GM10248 (cell line): ENCODE data around the gene STARD5.

Source experiments
- CTCF ChIA-PET: fragments of 300-600 bp; sonication (Branson Sonifier 250); formaldehyde crosslinking; extraction: SDS; loops from one replicate; lab custom pipeline; 2021; ENCODE audit warnings: antibody characterized with exemption; lab: Yijun Ruan, JAX
- POLR2A ChIA-PET: fragments of 350-650 bp; sonication (Branson Sonifier 250); formaldehyde crosslinking; extraction: SDS; loops from one replicate; lab custom pipeline; 2020; ENCODE audit warnings: antibody characterized with exemption; lab: Yijun Ruan, JAX
- DNase-seq: peaks from one replicate; pipeline ENCODE4 v3.0.0; 2012; ENCODE audit errors: extremely low spot score
- TF ChIP-seq, protein P1 (sequence below): IDR thresholded peaks from 2 replicates; pipeline ENCODE4 v1.5.1; 2012; ENCODE audit warnings: mild to moderate bottlenecking, low read depth; ENCODE audit errors: extremely low read depth, missing control alignments, control extremely low read depth

STARD5 gene

DNA sequence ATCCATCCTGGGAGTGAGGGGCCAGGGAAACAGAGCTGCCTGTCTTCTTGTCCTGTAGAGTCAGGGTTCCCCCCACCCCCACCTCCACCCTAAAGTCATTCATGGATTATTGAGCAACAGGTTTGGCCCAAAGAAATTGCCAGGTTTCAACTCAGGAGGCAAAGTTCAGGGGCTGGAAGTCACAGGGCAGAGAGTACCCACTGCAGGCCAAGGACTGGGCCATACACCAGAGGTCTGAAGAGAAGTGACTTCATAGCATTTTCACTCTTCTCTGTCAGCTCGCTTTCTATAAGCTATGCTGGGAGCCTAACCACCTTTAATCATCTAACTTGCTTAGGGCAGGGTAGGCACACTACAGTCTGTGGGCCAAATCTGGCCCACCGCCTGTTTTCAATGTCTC is 50.1 kb downstream of the STARD5 start:
- DNase-seq, result no peak
- TF ChIP-seq, protein P1, sequence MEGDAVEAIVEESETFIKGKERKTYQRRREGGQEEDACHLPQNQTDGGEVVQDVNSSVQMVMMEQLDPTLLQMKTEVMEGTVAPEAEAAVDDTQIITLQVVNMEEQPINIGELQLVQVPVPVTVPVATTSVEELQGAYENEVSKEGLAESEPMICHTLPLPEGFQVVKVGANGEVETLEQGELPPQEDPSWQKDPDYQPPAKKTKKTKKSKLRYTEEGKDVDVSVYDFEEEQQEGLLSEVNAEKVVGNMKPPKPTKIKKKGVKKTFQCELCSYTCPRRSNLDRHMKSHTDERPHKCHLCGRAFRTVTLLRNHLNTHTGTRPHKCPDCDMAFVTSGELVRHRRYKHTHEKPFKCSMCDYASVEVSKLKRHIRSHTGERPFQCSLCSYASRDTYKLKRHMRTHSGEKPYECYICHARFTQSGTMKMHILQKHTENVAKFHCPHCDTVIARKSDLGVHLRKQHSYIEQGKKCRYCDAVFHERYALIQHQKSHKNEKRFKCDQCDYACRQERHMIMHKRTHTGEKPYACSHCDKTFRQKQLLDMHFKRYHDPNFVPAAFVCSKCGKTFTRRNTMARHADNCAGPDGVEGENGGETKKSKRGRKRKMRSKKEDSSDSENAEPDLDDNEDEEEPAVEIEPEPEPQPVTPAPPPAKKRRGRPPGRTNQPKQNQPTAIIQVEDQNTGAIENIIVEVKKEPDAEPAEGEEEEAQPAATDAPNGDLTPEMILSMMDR, result no peak
- POLR2A ChIA-PET, result no interaction called here
- CTCF ChIA-PET, result interaction anchor here (0.6 to 5.6 kb wide), 25 partner anchors 8 to 1662 kb away, joined by 3 to 82 read pairs (median 8); partner anchors contain the start of gene STARD5

DNA sequence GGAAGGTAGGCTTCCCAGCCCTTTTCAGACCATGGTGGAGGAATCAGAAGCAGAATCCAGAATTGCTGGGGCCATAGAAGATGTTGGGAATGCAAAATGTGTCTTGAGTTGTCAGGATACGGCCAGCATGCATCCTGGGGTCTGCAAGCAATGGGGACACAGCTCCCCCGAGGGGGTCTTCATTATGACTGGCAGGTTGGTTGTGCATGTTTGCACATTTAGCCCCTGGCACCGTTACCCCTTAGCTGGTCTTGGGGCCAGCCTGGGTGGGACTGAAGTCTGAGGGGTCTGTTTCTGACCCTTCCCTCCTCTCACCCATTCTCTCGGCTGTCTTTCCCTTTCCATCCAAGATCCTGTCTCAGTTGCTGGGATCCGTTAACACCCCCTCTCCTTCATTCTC is 50.7 kb downstream of the STARD5 start:
- TF ChIP-seq, protein P1, result no peak
- ChIA-PET CTCF (interaction anchor here (1.4 to 5.6 kb wide), 11 partner anchors 10 to 164 kb away, joined by 3 to 82 read pairs (median 16); no protein-coding TSS in a partner anchor), POLR2A (no interaction called here)
- no peak for DNase-seq

DNA sequence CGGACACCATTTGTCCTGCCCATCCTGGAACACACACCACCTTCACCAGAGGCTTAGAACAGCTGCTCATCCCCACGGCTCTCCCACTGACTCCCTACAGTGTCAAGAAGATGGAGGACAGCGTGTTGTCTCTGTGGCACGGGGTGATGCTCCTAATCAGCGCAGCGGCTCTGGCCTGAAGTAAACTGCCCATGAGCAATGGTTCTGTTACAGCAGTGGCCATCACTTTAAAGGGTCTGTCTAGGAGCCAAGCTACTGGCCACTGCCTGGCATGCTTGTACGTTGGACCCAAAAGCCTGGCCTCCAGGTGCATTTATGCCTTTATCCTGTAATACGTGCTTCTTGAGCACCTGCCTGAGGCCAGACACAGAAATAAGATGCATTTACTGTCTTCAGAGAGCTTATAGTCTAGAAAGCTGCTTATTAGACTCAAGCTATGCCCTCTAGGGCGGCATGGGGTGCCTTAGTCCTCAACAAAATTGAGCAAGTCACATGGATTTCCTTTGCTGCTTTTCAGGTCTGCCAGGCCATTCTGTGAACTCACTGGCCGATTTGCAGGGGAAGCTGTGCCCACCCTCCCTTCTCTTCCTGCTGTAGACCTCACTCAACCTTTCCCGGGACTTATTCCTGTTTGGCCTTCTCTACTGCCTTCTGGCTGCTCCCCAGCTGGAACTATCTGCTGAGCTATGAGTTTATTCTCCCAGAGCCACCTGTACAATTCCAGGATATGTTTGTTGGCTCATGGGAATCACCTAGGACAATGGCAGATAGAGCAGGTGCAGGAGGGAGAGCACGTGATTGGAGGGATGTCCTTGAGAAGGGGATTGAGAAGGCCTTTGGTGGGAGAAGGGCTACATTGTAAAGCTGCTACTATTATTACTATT is 51.9 kb downstream of the STARD5 start:
- TF ChIP-seq, protein P1, result no peak
- POLR2A ChIA-PET, result no interaction called here
- CTCF ChIA-PET, result interaction anchor here (1.4 to 5.6 kb wide), 8 partner anchors 11 to 166 kb away, joined by 3 to 82 read pairs (median 6); no protein-coding TSS in a partner anchor
- DNase-seq, result no peak

DNA sequence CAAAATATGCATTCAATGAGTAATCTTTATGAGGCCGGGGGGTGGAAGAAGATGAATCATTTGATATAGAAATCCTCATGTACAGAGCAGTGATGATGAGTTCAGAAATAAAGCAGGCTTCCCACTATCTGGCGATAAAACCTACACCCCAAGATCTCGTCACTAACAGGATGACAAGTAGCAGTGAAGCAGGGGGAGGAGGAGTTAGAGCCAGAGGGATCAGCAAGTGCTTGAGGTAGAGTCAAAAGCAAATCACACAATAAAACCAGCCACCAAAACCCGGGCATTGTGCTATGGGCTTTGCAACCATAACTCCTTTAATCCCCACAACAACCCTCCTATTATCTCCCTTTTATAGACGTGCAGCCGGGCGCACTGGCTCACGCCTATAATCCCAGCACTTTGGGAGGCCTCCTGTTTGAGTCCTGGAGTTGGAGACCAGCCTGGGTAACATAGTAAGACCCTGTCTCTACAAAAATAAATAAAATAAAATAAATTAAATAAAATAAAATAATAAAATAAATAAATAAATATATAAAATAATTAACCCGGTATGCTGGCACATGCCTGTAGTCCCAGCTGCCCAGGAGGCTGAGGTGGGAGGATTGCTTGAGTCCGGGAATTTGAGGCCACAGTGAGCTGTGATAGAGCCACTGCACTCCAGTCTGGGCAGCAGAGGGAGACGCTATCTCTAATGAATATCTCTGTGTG is 53.0 kb downstream of the STARD5 start:
- DNase-seq, result no peak
- TF ChIP-seq, protein P1, result no peak
- CTCF ChIA-PET, result interaction anchor here (1.8 to 13.5 kb wide), 5 partner anchors 11 to 168 kb away, joined by 6 to 455 read pairs (median 82); no protein-coding TSS in a partner anchor
- POLR2A ChIA-PET, result no interaction called here

DNA sequence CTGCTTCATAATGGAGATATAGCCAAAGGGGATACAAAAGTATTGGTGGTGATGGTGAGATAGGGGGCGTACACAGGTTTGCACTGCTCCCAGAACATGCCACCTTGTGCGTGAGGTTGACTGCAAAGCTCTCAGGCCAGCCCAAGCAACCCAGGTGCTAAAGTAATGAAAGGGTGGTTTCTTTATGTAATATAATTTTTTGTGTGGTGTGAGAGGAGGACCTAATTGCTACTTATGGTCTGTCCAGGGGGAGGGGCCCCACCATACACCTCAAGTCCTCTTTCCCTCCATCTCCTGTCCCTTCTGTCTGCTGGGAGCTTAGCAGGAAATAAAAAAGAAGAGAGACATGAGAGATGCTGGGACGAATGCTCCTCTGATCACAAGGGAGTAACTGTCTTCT is 53.8 kb downstream of the STARD5 start:
- ChIA-PET CTCF (interaction anchor here (5.5 to 13.5 kb wide), 3 partner anchors 116 to 167 kb away, joined by 37 to 455 read pairs (median 215); no protein-coding TSS in a partner anchor), POLR2A (no interaction called here)
- no peak for DNase-seq
- TF ChIP-seq, protein P1, result no peak
